Measurements from ENCODE around the gene TBC1D9B. TPM values are rescaled to one million over a fixed set of nuclear protein-coding genes. Genes with fewer than 3 reads are reported as not detected.

TBC1D9B gene
- total RNA-seq, 2 experiments from 2014 or later, result 40.2 to 40.4 TPM

DNA sequence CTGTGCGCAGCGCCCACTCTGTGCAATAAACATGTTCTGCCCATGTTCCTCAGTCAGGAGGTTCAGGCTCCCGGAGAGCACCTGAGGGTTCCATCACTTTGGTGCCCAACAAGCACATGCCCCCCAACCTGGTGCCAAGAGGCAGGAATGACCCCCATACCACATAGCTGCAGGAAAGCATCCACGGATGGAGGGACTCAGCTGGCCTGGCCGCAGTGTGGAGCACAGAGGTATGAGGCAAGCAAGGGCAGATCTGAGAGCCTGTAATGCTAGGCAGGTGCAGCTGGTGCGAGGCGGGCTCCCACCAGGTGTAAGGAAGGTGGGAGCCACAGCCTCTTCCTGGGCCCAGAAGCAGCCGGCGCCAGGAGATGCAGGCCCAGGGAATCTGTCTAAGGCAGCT lies 44.8 kb downstream of the TBC1D9B start:
- peaks cover 7% of the 10 kb centered on the region for H3K4me1 Mint-ChIP-seq (ENCODE audit: low read depth)
- no peak for DNase-seq
- H3K4me3 Mint-ChIP-seq, result no peak overlapping the region
- intact Hi-C loops (cut with micrococcal nuclease), result no loop called here
- no peaks in the 10 kb centered on the region for H3K27me3 Mint-ChIP-seq (ENCODE audit: low read depth)
- CTCF ChIA-PET, result no interaction called here
- H3K9me3 Mint-ChIP-seq, result no peaks in the 10 kb centered on the region
- no peak overlapping the region for H3K27ac Mint-ChIP-seq
- H3K36me3 Mint-ChIP-seq (ENCODE audit: low read depth), result peaks cover 16% of the 10 kb centered on the region

DNA sequence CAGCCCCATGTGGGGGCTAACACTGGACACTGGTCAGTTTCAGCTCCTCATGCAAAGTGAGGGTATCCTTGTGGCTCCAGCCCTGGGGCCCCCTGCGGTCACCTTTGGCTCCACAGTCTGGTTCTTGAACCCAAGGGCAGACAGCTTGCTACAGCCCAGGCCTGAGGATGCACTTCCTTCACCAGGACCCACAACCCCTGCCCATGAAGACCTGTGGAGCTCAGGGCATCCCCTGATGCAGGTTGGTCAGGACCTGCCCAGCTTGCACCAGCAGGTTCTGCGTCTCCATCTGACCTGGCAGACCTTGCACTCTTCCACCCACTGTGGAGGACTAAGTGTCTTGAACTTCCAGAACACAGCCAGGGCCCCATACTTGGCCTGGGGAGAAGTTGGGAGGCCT lies 45.4 kb downstream of the TBC1D9B start:
- CTCF ChIA-PET, result no interaction called here
- Mint-ChIP-seq H3K4me3 (no peak overlapping the region), H3K27me3 (ENCODE audit: low read depth) (no peaks in the 10 kb centered on the region), H3K4me1 (ENCODE audit: low read depth) (peaks cover 11% of the 10 kb centered on the region), H3K27ac (no peak overlapping the region), H3K9me3 (no peaks in the 10 kb centered on the region), H3K36me3 (ENCODE audit: low read depth) (peaks cover 15% of the 10 kb centered on the region)
- DNase-seq, result no peak
- intact Hi-C loops (cut with micrococcal nuclease), result no loop called here

DNA sequence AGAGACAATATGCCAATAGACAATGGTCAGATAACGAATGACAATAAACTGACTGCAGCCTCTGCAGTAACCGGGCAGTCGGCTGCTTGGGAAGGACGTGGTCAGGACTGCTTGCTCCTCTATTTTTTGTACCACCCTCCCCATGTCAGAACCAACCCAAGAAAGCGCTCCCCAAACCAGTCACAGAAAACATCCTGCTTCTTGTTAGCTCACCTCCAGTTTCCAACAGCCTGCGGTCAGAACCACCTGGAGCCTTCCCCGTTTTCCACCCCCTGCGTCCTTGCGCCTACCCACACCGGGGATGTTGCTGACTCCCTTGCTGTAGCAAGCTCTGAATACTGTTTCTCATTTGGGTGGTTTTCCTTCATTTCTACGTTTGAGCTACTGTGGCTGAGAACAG lies 47.4 kb downstream of the TBC1D9B start:
- H3K9me3 Mint-ChIP-seq, result no peaks in the 10 kb centered on the region
- peaks cover 16% of the 10 kb centered on the region for H3K36me3 Mint-ChIP-seq (ENCODE audit: low read depth)
- CTCF ChIA-PET, result interaction anchor here (1.7 kb wide), 1 partner anchor 58 kb away, joined by 3 read pairs; no protein-coding TSS in a partner anchor
- H3K27me3 Mint-ChIP-seq (ENCODE audit: low read depth), result no peaks in the 10 kb centered on the region
- H3K4me3 Mint-ChIP-seq, result peak overlapping the region; percentile 54
- intact Hi-C loops (cut with micrococcal nuclease), result no loop called here
- H3K27ac Mint-ChIP-seq, result no peak overlapping the region
- no peak for DNase-seq
- H3K4me1 Mint-ChIP-seq (ENCODE audit: low read depth), result peaks cover 11% of the 10 kb centered on the region

DNA sequence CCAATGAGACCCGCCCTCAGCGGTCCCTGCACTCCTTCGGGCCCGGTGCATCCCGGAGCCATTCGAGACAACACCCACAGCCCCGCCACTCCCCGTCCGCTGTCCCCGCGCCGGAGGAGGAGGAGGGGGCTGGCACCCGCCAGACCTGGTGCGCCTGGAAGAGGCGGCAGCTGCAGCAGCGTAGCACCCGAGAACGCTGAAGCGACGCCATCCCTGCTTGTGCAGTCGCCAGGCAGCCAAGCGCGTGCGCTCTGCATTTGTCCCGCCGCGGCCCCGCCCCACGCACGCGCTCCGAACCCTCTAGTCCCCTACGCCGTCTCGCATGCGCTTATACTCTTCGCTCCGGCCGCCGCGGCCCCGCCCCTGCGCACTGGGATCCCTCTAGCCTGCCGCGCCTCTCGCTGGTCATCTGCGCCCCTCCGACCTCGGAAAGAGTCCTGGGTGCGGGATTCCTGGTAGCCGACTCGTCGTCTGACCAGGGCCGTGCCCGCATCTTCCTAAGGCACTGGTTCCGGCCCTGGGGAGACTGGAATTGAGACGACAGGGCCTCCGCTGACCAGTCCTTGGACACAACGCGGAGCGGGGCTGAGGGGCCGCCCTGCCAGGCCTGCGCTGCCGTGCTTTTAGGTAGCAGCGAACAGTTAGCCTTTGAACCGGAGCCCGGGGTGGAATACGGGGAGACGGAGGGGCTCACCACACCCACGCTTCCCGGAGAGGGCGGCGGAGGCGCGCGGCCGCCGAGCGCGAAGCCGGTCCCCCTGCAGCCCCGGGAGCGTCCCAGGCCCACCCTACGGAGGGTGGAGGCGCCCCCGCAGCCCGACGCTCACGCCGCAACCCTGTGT lies 48.9 kb downstream of the TBC1D9B start, which contains the start of gene MRNIP:
MRNIP (minus strand) TSS at position 232 of the 842 bp plus-strand sequence; CDS start at position 211, 21 bp downstream.
- CTCF ChIA-PET, result no interaction called here
- Mint-ChIP-seq H3K4me3 (peak within 1 kb of the TSS; percentile 93), H3K27ac (peak within 1 kb of the TSS; percentile 82), H3K27me3 (ENCODE audit: low read depth) (no peaks in the 10 kb centered on the region), H3K36me3 (ENCODE audit: low read depth) (peaks cover 9% of the 10 kb centered on the region), H3K4me1 (ENCODE audit: low read depth) (peaks cover 14% of the 10 kb centered on the region), H3K9me3 (no peaks in the 10 kb centered on the region)
- peak; percentile 93 for DNase-seq
- intact Hi-C loops (cut with micrococcal nuclease), result loop anchor here (1.0 to 10.0 kb wide), 9 partner anchors 23 to 714 kb away; partner anchors contain the start of genes CANX, MAML1 and TBC1D9B

DNA sequence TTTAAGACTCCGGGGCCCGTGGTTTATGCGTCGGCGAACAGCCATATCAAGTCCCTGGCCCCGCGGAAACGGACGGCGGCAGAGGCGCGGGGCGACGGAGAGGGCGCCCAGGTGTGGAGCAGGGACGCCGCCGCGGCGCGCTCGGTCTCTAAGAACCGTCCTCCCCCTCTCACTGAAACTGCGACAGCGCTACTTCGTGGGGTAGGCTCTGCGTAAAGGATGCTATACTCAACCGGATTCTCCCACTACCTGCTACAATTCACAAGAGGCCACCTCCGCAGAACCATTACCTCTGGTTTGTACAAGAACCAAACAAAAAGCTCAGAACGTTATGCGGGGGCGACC lies 49.5 kb downstream of the TBC1D9B start:
- Mint-ChIP-seq H3K27ac (peak overlapping the region; percentile 82), H3K9me3 (no peaks in the 10 kb centered on the region), H3K4me3 (peak overlapping the region; percentile 93), H3K27me3 (ENCODE audit: low read depth) (no peaks in the 10 kb centered on the region), H3K4me1 (ENCODE audit: low read depth) (peaks cover 14% of the 10 kb centered on the region), H3K36me3 (ENCODE audit: low read depth) (peaks cover 7% of the 10 kb centered on the region)
- CTCF ChIA-PET, result interaction anchor here (1.3 kb wide), 1 partner anchor 56 kb away, joined by 6 read pairs; no protein-coding TSS in a partner anchor
- DNase-seq, result peak; percentile 51
- intact Hi-C loops (cut with micrococcal nuclease), result loop anchor here (1.0 to 10.0 kb wide), 9 partner anchors 22 to 713 kb away; partner anchors contain the start of genes CANX, MAML1 and TBC1D9B

DNA sequence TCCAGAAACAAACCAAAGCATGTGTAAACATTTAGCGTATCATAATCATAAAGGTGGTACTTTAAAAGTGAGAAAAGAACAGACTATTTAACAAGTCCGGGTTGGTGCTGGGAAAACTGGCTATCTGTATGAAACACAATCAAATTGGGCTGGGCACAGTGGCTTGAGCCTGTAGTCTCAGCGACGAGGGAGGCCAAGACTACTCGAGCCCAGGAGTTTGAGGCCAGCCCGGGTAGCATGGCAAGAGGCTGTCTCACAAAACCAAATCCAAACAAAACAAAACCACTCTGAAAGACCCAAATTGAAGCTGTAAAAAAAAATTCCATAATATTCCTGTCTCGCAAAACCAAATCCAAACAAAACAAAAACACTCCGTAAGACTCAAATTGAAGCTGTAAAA lies 53.3 kb downstream of the TBC1D9B start:
- Mint-ChIP-seq H3K27ac (no peak overlapping the region), H3K4me3 (no peak overlapping the region), H3K27me3 (ENCODE audit: low read depth) (no peaks in the 10 kb centered on the region), H3K36me3 (ENCODE audit: low read depth) (peaks cover 11% of the 10 kb centered on the region), H3K9me3 (no peaks in the 10 kb centered on the region), H3K4me1 (ENCODE audit: low read depth) (peaks cover 10% of the 10 kb centered on the region)
- no peak for DNase-seq
- intact Hi-C loops (cut with micrococcal nuclease), result loop anchor here (10.0 kb wide), 1 partner anchor 710 kb away; no protein-coding TSS in a partner anchor
- CTCF ChIA-PET, result interaction anchor here (0.7 kb wide), 1 partner anchor 273 kb away, joined by 4 read pairs; no protein-coding TSS in a partner anchor

DNA sequence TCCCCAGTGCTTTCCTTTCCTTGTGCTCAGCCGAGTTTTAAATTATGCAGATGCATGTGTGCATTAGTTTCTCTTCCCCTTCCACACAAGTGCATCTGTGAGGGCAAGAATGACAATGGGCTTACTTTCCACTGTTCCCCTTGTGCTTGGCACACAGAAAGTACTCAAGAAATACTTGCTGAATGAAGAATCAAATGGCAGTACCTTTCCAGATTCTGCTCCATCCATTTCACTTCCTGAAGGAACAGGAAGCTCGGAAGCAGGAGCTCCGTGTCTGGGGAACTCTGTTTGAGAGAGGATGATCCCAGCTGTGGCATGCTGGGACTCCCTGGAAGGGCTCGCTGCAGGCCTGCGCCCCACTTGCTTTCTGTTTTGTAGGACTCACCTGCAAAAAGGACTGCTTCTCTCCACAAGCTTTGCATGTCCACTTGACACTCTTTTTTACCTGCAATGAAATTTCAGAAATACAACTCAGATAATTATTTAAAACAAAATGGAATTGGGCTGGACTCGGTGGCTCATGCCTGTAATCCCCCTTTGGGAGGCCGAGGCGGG lies 54.6 kb downstream of the TBC1D9B start:
- intact Hi-C loops (cut with micrococcal nuclease), result loop anchor here (10.0 kb wide), 1 partner anchor 708 kb away; no protein-coding TSS in a partner anchor
- Mint-ChIP-seq H3K27me3 (ENCODE audit: low read depth) (no peaks in the 10 kb centered on the region), H3K9me3 (no peaks in the 10 kb centered on the region), H3K4me3 (no peak overlapping the region), H3K4me1 (ENCODE audit: low read depth) (peaks cover 9% of the 10 kb centered on the region), H3K27ac (peak overlapping the region; percentile 43), H3K36me3 (ENCODE audit: low read depth) (peaks cover 11% of the 10 kb centered on the region)
- CTCF ChIA-PET, result interaction anchor here (0.9 kb wide), 1 partner anchor 52 kb away, joined by 3 read pairs; no protein-coding TSS in a partner anchor
- DNase-seq, result no peak

DNA sequence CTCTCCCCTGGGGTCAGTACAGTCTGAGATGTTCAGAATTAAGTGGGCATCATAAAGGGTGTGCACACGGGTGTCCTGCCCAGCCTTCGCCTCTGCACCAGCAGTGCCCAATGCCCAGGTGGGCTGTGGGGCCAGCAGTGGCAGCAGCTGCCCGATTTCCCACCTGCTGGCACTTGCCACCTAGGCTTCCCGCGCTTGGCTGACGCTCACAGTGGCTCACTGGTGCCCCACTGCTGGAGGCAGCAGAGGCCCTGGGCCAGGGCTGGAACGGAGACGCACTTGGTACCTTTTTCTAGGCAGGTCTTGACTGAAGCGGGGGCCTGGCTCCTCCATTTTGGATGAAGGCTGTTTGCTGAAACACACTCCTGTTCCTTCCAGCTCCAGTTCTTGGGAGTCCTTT lies 66.1 kb downstream of the TBC1D9B start:
- Mint-ChIP-seq H3K27me3 (ENCODE audit: low read depth) (no peaks in the 10 kb centered on the region), H3K4me3 (no peak overlapping the region), H3K27ac (no peak overlapping the region), H3K4me1 (ENCODE audit: low read depth) (peaks cover 7% of the 10 kb centered on the region), H3K36me3 (ENCODE audit: low read depth) (peaks cover 29% of the 10 kb centered on the region), H3K9me3 (peaks cover 3% of the 10 kb centered on the region)
- intact Hi-C loops (cut with micrococcal nuclease), result no loop called here
- CTCF ChIA-PET, result no interaction called here
- DNase-seq, result no peak

DNA sequence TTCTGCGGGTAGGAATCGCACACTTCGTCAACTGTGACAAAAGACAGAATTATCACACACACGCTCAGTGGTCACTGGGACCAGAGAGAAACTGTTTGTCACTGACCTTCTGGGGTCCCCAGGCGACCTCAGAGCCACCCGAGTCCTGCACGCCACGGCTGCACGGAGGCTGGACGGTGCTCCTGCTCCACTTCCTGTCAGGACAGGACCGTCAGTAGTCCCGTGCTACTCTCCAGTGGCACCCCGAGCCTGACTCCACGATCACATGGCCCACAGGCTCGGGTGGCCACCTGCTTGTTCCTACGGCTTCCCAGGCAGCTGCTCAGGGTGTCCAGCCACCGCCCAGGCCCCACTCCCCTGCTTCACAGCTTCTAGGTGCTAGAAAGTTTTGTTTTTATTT lies 66.9 kb downstream of the TBC1D9B start:
- no peak for DNase-seq
- intact Hi-C loops (cut with micrococcal nuclease), result no loop called here
- CTCF ChIA-PET, result no interaction called here
- H3K36me3 Mint-ChIP-seq (ENCODE audit: low read depth), result peaks cover 30% of the 10 kb centered on the region
- no peaks in the 10 kb centered on the region for H3K27me3 Mint-ChIP-seq (ENCODE audit: low read depth)
- H3K4me3 Mint-ChIP-seq, result no peak overlapping the region
- H3K27ac Mint-ChIP-seq, result peak overlapping the region; percentile 32
- peaks cover 3% of the 10 kb centered on the region for H3K9me3 Mint-ChIP-seq
- peaks cover 15% of the 10 kb centered on the region for H3K4me1 Mint-ChIP-seq (ENCODE audit: low read depth)

DNA sequence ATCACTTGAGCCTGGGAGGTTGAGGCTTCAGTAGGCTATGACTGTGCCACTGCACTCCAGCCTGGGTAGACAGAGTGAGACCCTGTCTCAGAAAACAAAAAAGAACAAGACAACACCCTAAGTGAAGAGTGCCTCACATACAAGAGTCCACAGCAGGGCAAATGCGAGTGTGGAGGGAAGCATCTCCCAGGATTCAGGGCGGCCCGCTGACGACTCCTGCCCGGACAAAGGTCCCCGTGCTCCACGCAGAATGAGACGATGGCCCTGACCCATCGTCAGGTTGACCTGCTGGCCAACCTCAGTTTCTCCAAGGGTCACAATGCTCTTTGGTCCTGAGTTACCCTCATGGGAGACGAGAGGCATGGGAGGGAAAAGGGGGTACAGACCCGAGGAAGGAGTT lies 67.4 kb downstream of the TBC1D9B start:
- Mint-ChIP-seq H3K27ac (peak overlapping the region; percentile 32), H3K9me3 (peaks cover 3% of the 10 kb centered on the region), H3K27me3 (ENCODE audit: low read depth) (no peaks in the 10 kb centered on the region), H3K36me3 (ENCODE audit: low read depth) (peaks cover 29% of the 10 kb centered on the region), H3K4me3 (no peak overlapping the region), H3K4me1 (ENCODE audit: low read depth) (peaks cover 15% of the 10 kb centered on the region)
- DNase-seq, result no peak
- intact Hi-C loops (cut with micrococcal nuclease), result no loop called here
- CTCF ChIA-PET, result no interaction called here

DNA sequence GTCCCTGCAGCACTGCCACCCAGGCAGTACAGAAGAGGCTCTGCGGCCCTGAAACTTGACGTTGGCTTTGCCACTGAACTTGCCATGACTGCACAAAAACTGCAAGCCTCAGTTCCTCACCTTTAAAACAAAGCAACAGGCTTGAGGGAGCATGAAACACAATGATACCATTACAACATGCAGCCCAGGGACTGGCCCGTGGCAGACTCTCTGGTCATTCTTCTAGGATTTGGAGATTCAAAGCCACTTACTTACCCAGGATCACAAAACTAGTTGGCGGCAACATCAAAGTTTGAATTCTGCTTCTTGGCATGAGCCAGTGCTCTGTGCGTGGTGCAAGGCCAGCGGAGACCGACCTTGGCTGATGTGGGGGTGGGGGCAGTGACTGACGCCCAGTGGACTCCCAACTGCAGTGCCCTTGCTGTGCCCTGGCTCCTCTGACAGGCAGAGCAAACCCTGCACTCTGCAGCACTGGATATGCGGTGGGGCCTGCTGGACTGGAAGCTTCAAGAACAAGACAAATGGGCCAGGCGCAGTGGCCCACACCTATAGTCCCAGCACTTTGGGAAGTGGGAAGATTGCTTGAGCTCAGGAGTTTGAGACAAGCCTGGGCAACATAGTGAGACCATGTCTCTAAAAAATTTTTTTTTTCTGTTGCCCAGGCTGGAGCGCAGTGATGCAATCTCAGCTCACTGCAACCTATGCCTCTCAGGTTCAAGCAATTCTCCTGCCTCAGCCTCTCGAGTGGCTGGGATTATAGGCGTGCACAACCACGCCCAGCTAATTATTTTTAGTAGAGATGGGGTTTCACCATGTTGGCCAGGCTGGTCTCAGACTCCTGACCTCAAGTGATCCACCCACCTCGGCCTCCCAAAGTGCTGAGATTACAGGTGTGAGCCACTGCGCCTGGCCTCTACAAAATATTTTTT lies 68.1 kb downstream of the TBC1D9B start:
- H3K4me3 Mint-ChIP-seq, result no peak overlapping the region
- H3K27me3 Mint-ChIP-seq (ENCODE audit: low read depth), result no peaks in the 10 kb centered on the region
- peak overlapping the region; percentile 36 for H3K27ac Mint-ChIP-seq
- CTCF ChIA-PET, result no interaction called here
- peaks cover 28% of the 10 kb centered on the region for H3K36me3 Mint-ChIP-seq (ENCODE audit: low read depth)
- H3K9me3 Mint-ChIP-seq, result no peaks in the 10 kb centered on the region
- intact Hi-C loops (cut with micrococcal nuclease), result no loop called here
- DNase-seq, result no peak
- peaks cover 15% of the 10 kb centered on the region for H3K4me1 Mint-ChIP-seq (ENCODE audit: low read depth)

Data from activated naive CD4-positive, alpha-beta T cell treated with anti-CD3 and anti-CD28 coated beads for 36 hours (primary cell).